Activated CD4-positive, alpha-beta memory T cell treated with anti-CD3 and anti-CD28 coated beads, Interleukin-2, amount 10 ng/mL, durations not matched to agents 7 days and 5 days (primary cell): Measurements from ENCODE around the gene NSF. TPM values are rescaled to one million over a fixed set of nuclear protein-coding genes. Genes with fewer than 3 reads are reported as not detected.
A peak's percentile ranks its signal among the peaks of the same experiment; 100 is the strongest.

Experiments
- CTCF ChIA-PET: fragments of 350-600 bp; sonication (Branson Sonifier 250); formaldehyde crosslinking; loops from one replicate; lab custom pipeline; 2021; ENCODE audit warnings: antibody characterized with exemption, inconsistent platforms; lab: Charles Lee
- POLR2A ChIA-PET: fragments of 350-600 bp; sonication (Branson Sonifier 250); formaldehyde crosslinking; loops from one replicate; lab custom pipeline; 2021; ENCODE audit warnings: antibody characterized with exemption; lab: Charles Lee
- DNase-seq: peaks from one replicate; pipeline ENCODE4 v3.0.0-alpha.2; 2020
- H3K27ac Mint-ChIP-seq: one replicate; pipeline ENCODE4 v1.8.0; 2021; ENCODE audit warnings: mild to moderate bottlenecking, mixed read lengths
- H3K27me3 Mint-ChIP-seq: one replicate; pipeline ENCODE4 v1.8.0; 2021; ENCODE audit warnings: mixed read lengths
- H3K36me3 Mint-ChIP-seq: one replicate; pipeline ENCODE4 v1.8.0; 2021; ENCODE audit warnings: low read depth, mixed read lengths
- H3K4me1 Mint-ChIP-seq: one replicate; pipeline ENCODE4 v1.8.0; 2021; ENCODE audit warnings: mixed read lengths
- H3K4me3 Mint-ChIP-seq: one replicate; pipeline ENCODE4 v1.8.0; 2021; ENCODE audit warnings: mild to moderate bottlenecking, mixed read lengths
- H3K9me3 Mint-ChIP-seq: one replicate; pipeline ENCODE4 v1.8.0; 2021; ENCODE audit warnings: mixed read lengths
- total RNA-seq, 2 experiments: library from RNA; stranded (reverse); gene quantifications; one replicate each; pipeline ENCODE4 v1.2.3, GENCODE V29; 2021

The NSF gene
- total RNA-seq, 2 experiments from 2014 or later, result 48.6 to 49.6 TPM

GRCh38 chr17:46770818-46771560 is 180.5 kb downstream of the NSF start:
- ChIA-PET CTCF (no interaction called here), POLR2A (no interaction called here)
- Mint-ChIP-seq H3K27ac (no peak overlapping the region), H3K4me3 (peak overlapping the region; percentile 17), H3K9me3 (no peaks in the 10 kb centered on the region), H3K4me1 (peaks cover 18% of the 10 kb centered on the region), H3K27me3 (peaks cover 42% of the 10 kb centered on the region), H3K36me3 (no peaks in the 10 kb centered on the region)
- DNase-seq, result no peak

DNA sequence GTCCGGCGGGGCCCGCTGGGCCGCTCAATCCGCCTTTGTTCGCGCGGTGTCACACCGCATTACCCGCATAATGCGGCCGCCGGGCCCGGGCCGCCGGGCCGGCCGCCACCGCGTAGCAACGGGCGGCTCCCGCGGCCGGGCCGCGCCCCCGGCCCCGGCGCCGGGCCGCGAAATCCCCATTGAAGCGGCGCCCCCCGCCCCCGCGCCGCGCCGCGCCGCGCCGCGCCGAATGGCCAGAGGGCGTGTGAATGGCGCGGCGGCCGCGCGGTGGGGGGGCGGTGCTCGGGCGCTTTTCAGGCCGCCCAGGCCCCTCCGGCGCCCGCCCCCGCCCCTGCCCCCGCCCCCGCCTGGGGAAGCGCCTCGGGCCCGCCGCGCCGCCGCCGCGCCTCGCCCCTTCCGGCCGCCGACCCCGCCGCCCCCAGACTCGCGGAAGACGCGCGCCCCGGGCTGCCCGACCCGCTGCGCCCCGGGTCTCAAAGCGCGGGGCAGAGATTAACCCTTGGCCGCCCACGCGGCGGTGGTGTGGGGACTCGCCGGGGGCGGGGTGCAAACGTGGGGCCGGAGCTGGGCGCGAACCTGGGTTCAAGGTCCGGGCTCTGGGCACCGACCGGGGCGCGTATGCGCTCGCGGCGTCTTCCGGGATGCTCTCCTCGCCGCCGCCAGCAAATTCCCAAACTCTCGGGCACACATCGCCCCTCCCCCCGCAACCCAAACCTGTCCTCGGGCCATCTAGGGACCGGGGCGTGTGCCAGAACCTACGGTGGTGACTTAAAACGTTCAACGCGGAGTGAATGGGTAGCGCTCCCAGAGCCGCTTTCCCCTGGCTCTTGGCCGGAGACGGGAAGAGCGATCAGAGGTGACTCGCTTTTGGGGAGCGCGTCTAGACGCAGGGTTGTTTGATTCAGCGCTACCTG is 181.3 kb downstream of the NSF start:
- ChIA-PET POLR2A (no interaction called here), CTCF (no interaction called here)
- peaks cover 42% of the 10 kb centered on the region for H3K27me3 Mint-ChIP-seq
- peak overlapping the region; percentile 66 for H3K4me3 Mint-ChIP-seq
- peaks cover 18% of the 10 kb centered on the region for H3K4me1 Mint-ChIP-seq
- no peaks in the 10 kb centered on the region for H3K36me3 Mint-ChIP-seq
- H3K27ac Mint-ChIP-seq, result no peak overlapping the region
- no peak for DNase-seq
- no peaks in the 10 kb centered on the region for H3K9me3 Mint-ChIP-seq

DNA sequence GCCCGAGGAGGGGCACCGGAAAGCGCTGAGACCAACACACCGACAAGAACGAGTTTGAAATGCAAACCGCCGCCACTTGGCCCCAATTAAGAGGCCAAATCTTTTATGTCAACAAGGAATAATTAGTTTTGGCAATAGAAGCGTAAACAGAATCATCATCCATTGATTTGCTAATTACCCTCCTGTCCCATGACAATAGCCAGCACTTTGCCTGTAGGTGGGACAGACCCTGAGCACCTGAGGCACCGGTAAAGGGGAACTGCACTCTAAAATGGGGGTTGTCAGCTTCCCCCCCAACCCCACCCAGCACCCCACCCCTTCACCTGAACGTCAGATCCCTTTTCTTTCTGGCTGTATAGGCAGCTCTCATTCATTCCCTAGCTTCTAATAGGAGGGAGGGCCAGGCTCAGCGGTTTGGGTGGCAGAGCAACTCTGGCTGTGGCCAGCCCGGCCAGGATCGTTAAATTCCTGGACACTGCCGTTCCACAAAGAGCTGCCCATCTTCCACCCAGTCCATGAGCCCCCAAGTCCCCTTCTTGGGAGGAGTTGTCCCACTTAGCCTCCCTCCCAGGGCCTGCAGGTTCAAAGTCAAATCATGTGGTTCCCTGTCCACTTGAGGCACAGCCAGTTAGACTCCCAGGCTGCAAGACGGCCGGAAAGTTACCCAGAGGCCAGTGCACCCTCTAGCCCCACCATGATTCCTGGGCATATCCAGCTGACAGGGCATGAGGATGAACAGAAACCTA is 182.2 kb downstream of the NSF start:
- ChIA-PET POLR2A (no interaction called here), CTCF (no interaction called here)
- H3K36me3 Mint-ChIP-seq, result no peaks in the 10 kb centered on the region
- no peak for DNase-seq
- H3K27me3 Mint-ChIP-seq, result peaks cover 39% of the 10 kb centered on the region
- H3K27ac Mint-ChIP-seq, result no peak overlapping the region
- peaks cover 18% of the 10 kb centered on the region for H3K4me1 Mint-ChIP-seq
- H3K4me3 Mint-ChIP-seq, result peak overlapping the region; percentile 66
- no peaks in the 10 kb centered on the region for H3K9me3 Mint-ChIP-seq

DNA sequence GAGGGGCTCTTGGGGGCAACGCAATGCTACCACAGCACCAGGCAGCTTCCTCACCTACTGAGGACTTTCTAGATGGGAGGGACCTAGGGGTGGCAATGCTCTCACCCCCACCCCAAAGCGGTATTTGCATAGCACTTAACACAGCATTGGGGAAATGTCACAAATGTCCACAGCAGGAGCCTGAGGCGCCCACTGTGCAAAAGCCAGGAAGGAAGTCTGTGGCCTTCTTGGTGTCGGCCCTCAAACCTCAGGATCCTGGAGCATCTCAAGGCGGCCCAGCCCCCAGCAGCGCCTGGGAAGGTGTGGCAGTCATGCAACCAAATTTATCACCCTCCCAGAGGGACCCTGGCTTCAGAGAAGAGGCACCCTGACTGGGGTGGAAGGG is 182.7 kb downstream of the NSF start:
- POLR2A ChIA-PET, result no interaction called here
- Mint-ChIP-seq H3K4me1 (peaks cover 18% of the 10 kb centered on the region), H3K27me3 (peaks cover 40% of the 10 kb centered on the region), H3K9me3 (no peaks in the 10 kb centered on the region), H3K36me3 (no peaks in the 10 kb centered on the region), H3K27ac (no peak overlapping the region), H3K4me3 (no peak overlapping the region)
- DNase-seq, result no peak
- CTCF ChIA-PET, result no interaction called here

- H3K27me3 Mint-ChIP-seq, result peaks cover 37% of the 10 kb centered on the region
- no peak overlapping the region for H3K27ac Mint-ChIP-seq
- CTCF ChIA-PET, result no interaction called here
- H3K36me3 Mint-ChIP-seq, result no peaks in the 10 kb centered on the region
- POLR2A ChIA-PET, result no interaction called here
- H3K9me3 Mint-ChIP-seq, result no peaks in the 10 kb centered on the region
- no peak overlapping the region for H3K4me3 Mint-ChIP-seq
- DNase-seq, result no peak
- peaks cover 18% of the 10 kb centered on the region for H3K4me1 Mint-ChIP-seq
Measured at GRCh38 chr17:46773676-46774075, 183.2 kb downstream of the NSF start.

DNA sequence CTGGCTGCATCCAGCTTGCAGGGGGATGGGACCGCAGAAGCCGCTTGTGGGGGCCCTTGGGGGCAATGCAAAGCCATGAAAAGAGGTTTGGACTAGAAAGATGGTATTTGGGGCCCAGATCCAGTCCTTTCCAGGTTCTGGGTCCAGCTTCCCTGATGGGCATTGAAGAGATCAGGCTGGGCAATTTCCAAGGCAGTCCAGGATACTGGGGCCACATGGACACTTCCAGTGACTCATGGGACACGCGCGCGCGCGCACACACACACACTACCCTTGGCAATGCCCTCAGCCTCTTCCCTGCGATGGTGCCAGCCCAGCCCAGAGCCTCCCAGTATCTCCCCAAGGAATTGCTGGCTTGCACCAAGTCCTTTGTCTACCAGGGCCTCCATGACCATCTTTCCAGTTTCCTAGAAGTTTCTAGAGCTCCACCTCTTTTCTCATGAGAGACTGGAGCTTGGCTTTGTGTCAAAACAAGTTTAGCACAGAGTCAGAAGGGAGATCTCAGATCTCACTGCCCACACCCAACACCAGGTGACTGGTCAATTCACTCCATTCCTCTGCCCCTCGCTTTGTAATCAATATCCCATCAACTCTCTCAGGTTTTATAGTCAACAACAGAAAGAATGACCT is 183.8 kb downstream of the NSF start:
- Mint-ChIP-seq H3K27me3 (peaks cover 38% of the 10 kb centered on the region), H3K4me1 (peaks cover 18% of the 10 kb centered on the region), H3K36me3 (no peaks in the 10 kb centered on the region), H3K27ac (no peak overlapping the region), H3K4me3 (no peak overlapping the region), H3K9me3 (no peaks in the 10 kb centered on the region)
- CTCF ChIA-PET, result no interaction called here
- POLR2A ChIA-PET, result no interaction called here
- no peak for DNase-seq

GRCh38 chr17:46776298-46777005 is 186.0 kb downstream of the NSF start:
- H3K9me3 Mint-ChIP-seq, result no peaks in the 10 kb centered on the region
- H3K27ac Mint-ChIP-seq, result no peak overlapping the region
- H3K27me3 Mint-ChIP-seq, result peaks cover 30% of the 10 kb centered on the region
- CTCF ChIA-PET, result no interaction called here
- POLR2A ChIA-PET, result no interaction called here
- no peaks in the 10 kb centered on the region for H3K36me3 Mint-ChIP-seq
- DNase-seq, result no peak
- peaks cover 13% of the 10 kb centered on the region for H3K4me1 Mint-ChIP-seq
- H3K4me3 Mint-ChIP-seq, result no peak overlapping the region

GRCh38 chr17:46777943-46778915 is 187.8 kb downstream of the NSF start:
- Mint-ChIP-seq H3K27me3 (peaks cover 18% of the 10 kb centered on the region), H3K4me3 (no peak overlapping the region), H3K27ac (no peak overlapping the region), H3K4me1 (peaks cover 1% of the 10 kb centered on the region), H3K36me3 (no peaks in the 10 kb centered on the region), H3K9me3 (no peaks in the 10 kb centered on the region)
- ChIA-PET POLR2A (no interaction called here), CTCF (no interaction called here)
- DNase-seq, result no peak

- Mint-ChIP-seq H3K4me3 (no peak overlapping the region), H3K9me3 (no peaks in the 10 kb centered on the region), H3K36me3 (no peaks in the 10 kb centered on the region), H3K27ac (no peak overlapping the region), H3K27me3 (peaks cover 10% of the 10 kb centered on the region), H3K4me1 (no peaks in the 10 kb centered on the region)
- CTCF ChIA-PET, result no interaction called here
- POLR2A ChIA-PET, result no interaction called here
- DNase-seq, result no peak
Measured at GRCh38 chr17:46780003-46780373, 189.5 kb downstream of the NSF start.

DNA sequence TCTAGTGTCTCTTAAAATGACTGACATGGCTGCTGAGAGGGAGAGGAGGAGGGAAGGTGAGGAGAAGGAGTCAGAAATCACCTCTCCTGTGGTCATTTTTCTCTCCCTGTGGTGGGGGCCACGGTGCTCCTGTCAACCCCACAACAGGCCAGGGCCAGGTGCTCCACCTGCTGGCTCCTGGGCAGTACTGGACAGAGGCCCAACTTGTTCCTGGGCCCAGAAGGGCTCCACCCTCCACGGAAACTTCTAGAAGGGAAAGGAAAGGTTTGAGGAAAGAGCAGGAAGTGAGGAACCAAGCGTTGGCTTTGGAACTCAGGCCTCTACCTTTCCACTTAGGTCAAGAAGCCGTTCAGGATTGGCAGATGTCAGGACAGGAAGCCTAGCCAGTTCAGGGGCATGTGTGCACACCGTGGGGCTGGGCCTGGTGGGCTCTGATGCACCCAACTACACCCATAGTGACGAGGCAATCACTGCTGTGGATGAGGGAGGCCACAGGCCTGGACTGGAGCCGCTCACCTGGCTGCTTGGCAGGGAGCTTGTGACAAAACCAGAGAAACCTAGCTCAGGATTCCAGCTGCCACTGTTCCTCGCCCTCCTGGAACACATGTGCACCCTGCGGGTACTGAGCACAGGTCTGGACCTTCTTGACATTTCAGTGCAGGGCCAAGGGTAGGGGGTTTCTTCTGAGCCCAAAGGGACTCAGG is 191.9 kb downstream of the NSF start:
- no peak overlapping the region for H3K27ac Mint-ChIP-seq
- peak; percentile 30 for DNase-seq
- no peaks in the 10 kb centered on the region for H3K4me1 Mint-ChIP-seq
- ChIA-PET POLR2A (no interaction called here), CTCF (no interaction called here)
- H3K9me3 Mint-ChIP-seq, result no peaks in the 10 kb centered on the region
- H3K36me3 Mint-ChIP-seq, result no peaks in the 10 kb centered on the region
- no peak overlapping the region for H3K4me3 Mint-ChIP-seq
- H3K27me3 Mint-ChIP-seq, result peaks cover 6% of the 10 kb centered on the region

GRCh38 chr17:46783031-46783593 is 192.6 kb downstream of the NSF start:
- H3K9me3 Mint-ChIP-seq, result no peaks in the 10 kb centered on the region
- ChIA-PET CTCF (no interaction called here), POLR2A (no interaction called here)
- no peak overlapping the region for H3K4me3 Mint-ChIP-seq
- peaks cover 4% of the 10 kb centered on the region for H3K27me3 Mint-ChIP-seq
- no peaks in the 10 kb centered on the region for H3K36me3 Mint-ChIP-seq
- no peak overlapping the region for H3K27ac Mint-ChIP-seq
- no peak for DNase-seq
- H3K4me1 Mint-ChIP-seq, result no peaks in the 10 kb centered on the region
